K562 (cell line): Measurements from ENCODE around the gene TRIM44.

ENCODE experiments used
- ATF3 ChIP-seq, 2 experiments: fragments of 450-650 bp in 1 of 2; sonication (generic) in 1 of 2; formaldehyde crosslinking in 1 of 2; IDR thresholded peaks in 1 of 2; conservative IDR thresholded peaks in 1 of 2; 2 replicates each; pipeline versions ENCODE4 v1.6.1 to v1.8.1; 2016 to 2023; ENCODE audit warnings: mild to moderate bottlenecking in 2 of 2, moderate library complexity in 2 of 2, inconsistent platforms in 1 of 2, missing genetic modification reagents in 1 of 2
- BHLHE40 ChIP-seq: IDR thresholded peaks from 2 replicates; pipeline ENCODE4 v1.6.1; 2011; ENCODE audit warnings: low read length, improper control_type of control experiment
- CTCF ChIP-seq, 3 experiments: IDR thresholded peaks in 2 of 3; conservative IDR thresholded peaks in 1 of 3; 2 replicates each; pipeline ENCODE4 v1.5.1; 2011 to 2012; ENCODE audit warnings: low read length in 3 of 3, mild to moderate bottlenecking in 3 of 3, control low read depth in 2 of 3, improper control_type of control experiment in 1 of 3, inconsistent platforms in 1 of 3, low read depth in 1 of 3, mixed read lengths in 1 of 3, moderate library complexity in 1 of 3; ENCODE audit not compliant: insufficient read depth in 2 of 3
- E2F8 ChIP-seq: fragments of 450-650 bp; IDR thresholded peaks from 2 replicates; pipeline ENCODE4 v1.7.1; 2018; ENCODE audit warnings: mild to moderate bottlenecking, low read depth; ENCODE audit not compliant: partially characterized antibody
- ESRRB ChIP-seq: fragments of 250-450 bp; sonication (Bioruptor Pico); IDR thresholded peaks from 2 replicates; pipeline ENCODE4 v1.5.0; 2020; ENCODE audit warnings: mild to moderate bottlenecking, moderate library complexity, borderline replicate concordance
- HDAC6 ChIP-seq: IDR thresholded peaks from 2 replicates; pipeline ENCODE4 v1.6.1; 2012; ENCODE audit warnings: low read depth, mild to moderate bottlenecking, control low read depth, inconsistent platforms, low read length, moderate library complexity
- MYC ChIP-seq, 2 experiments: fragments of 250-450 bp in 1 of 2; sonication (Bioruptor Pico) in 1 of 2; IDR thresholded peaks; 2 replicates each; pipeline versions ENCODE4 v1.5.1 to v1.6.1; 2012 to 2021; ENCODE audit warnings: low read depth in 2 of 2, borderline replicate concordance in 1 of 2, improper control_type of control experiment in 1 of 2, low read length in 1 of 2, mild to moderate bottlenecking in 1 of 2, moderate library complexity in 1 of 2
- TEAD1 ChIP-seq, 2 experiments: fragments of 450-650 bp in 1 of 2; sonication (generic) in 1 of 2; formaldehyde crosslinking; IDR thresholded peaks; 2 replicates each; pipeline versions ENCODE4 v1.4.0 to v1.8.0; 2020 to 2022; ENCODE audit warnings: mild to moderate bottlenecking in 2 of 2, missing genetic modification reagents in 1 of 2
- USF2 ChIP-seq: sonication (generic); formaldehyde crosslinking; IDR thresholded peaks from 2 replicates; pipeline ENCODE4 v1.5.0; 2020; ENCODE audit warnings: missing genetic modification reagents
- ZMIZ1 ChIP-seq, 2 experiments: fragments of 150-350 bp in 1 of 2; IDR thresholded peaks; 2 replicates each; pipeline ENCODE4 v1.6.1; 2012 to 2016; ENCODE audit warnings: low read depth in 2 of 2, low read length in 2 of 2, mild to moderate bottlenecking in 1 of 2, moderate library complexity in 1 of 2

- TF ChIP-seq ATF3 (IDR thresholded peaks at IDR 0.05) (no peak), ATF3 (CRISPR knock-in tag; conservative IDR thresholded peaks at IDR 0.05) (no peak), BHLHE40 (no peak), HDAC6 (no peak), ESRRB (CRISPR knock-in tag) (no peak), MYC (IDR thresholded peaks at IDR 0.05; ENCODE audit: low read depth, low read length) (no peak), MYC (CRISPR knock-in tag; IDR thresholded peaks at IDR 0.05; ENCODE audit: borderline replicate concordance, low read depth) (no peak), CTCF (IDR thresholded peaks at IDR 0.05 in 2 of 3, conservative IDR thresholded peaks at IDR 0.05 in 1 of 3; ENCODE audit: insufficient read depth in 2 of 3, low read depth in 1 of 3, low read length in 3 of 3) (no peak), E2F8 (no peak), ZMIZ1 (IDR thresholded peaks at IDR 0.05; ENCODE audit: low read depth in 2 of 2, low read length in 2 of 2) (no peak), TEAD1 (CRISPR knock-in tag; IDR thresholded peaks at IDR 0.05) (no peak), USF2 (CRISPR knock-in tag) (no peak)
Observed at GRCh38 chr11:35655254-35655653, 7.3 kb upstream of the TRIM44 start.
